ENCODE results near the gene PHEX. TPM values are rescaled to one million over a fixed set of nuclear protein-coding genes. Genes with fewer than 3 reads are reported as not detected.
"Not testable (repeated sequence)": the region's sequence is repeated elsewhere in the genome, so short reads cannot be mapped to it uniquely, and the experiment has no call there.

Gene PHEX
- total and polyA plus RNA-seq, 5 experiments from 2014 or later, result 0.18 to 0.19 TPM; not detected in 3

GRCh38 chrX:22248401-22248800 is 216.3 kb downstream of the PHEX start:
- ATAC-seq (no peak), DNase-seq (no peak)
- no peaks in the 10 kb centered on the region for H3K4me1 Mint-ChIP-seq
- no peak overlapping the region for H3K4me3 Mint-ChIP-seq
- no peak overlapping the region for H3K27ac Mint-ChIP-seq
- H3K27me3 Mint-ChIP-seq, result no peaks in the 10 kb centered on the region
- POLR2A ChIA-PET, result no interaction called here
- no peaks in the 10 kb centered on the region for H3K36me3 Mint-ChIP-seq
- peaks cover 0 to 6% (median 0%) of the 10 kb centered on the region in 9 donors for H3K9me3 Mint-ChIP-seq

GRCh38 chrX:22249371-22249770 is 217.2 kb downstream of the PHEX start:
- Mint-ChIP-seq H3K27me3 (no peaks in the 10 kb centered on the region), H3K4me1 (no peaks in the 10 kb centered on the region), H3K27ac (no peak overlapping the region), H3K9me3 (peaks cover 0 to 2% (median 0%) of the 10 kb centered on the region in 9 donors), H3K4me3 (no peak overlapping the region), H3K36me3 (no peaks in the 10 kb centered on the region)
- ATAC-seq (no peak), DNase-seq (no peak)
- POLR2A ChIA-PET, result no interaction called here

- ATAC-seq (no peak), DNase-seq (no peak)
- Mint-ChIP-seq H3K4me3 (no peak overlapping the region), H3K36me3 (no peaks in the 10 kb centered on the region), H3K9me3 (peaks cover 0 to 11% (median 2%) of the 10 kb centered on the region in 9 donors), H3K27ac (no peak overlapping the region), H3K27me3 (peaks cover 0 to 2% (median 0%) of the 10 kb centered on the region in 5 donors), H3K4me1 (no peaks in the 10 kb centered on the region)
- POLR2A ChIA-PET, result no interaction called here
Observed at GRCh38 chrX:22268706-22269105, 236.6 kb downstream of the PHEX start.

GRCh38 chrX:22272613-22273012 is 240.5 kb downstream of the PHEX start, which contains the start of gene CBLL2:
TSS of gene CBLL2 (plus strand) at chrX:22272913. CDS start at chrX:22272992, 79 bp downstream.
- Mint-ChIP-seq H3K27me3 (peaks cover 0 to 2% (median 0%) of the 10 kb centered on the region in 5 donors), H3K4me3 (no peak within 1 kb of the TSS), H3K36me3 (no peaks in the 10 kb centered on the region), H3K9me3 (peaks cover 0 to 14% (median 2%) of the 10 kb centered on the region in 9 donors), H3K4me1 (no peaks in the 10 kb centered on the region), H3K27ac (no peak within 1 kb of the TSS)
- POLR2A ChIA-PET, result no interaction called here
- DNase-seq (no peak), ATAC-seq (no peak)

- POLR2A ChIA-PET, result no interaction called here
- ATAC-seq (no peak), DNase-seq (no peak)
- H3K9me3 Mint-ChIP-seq, result peaks cover 0 to 14% (median 2%) of the 10 kb centered on the region in 9 donors
- H3K36me3 Mint-ChIP-seq, result no peaks in the 10 kb centered on the region
- no peak overlapping the region for H3K4me3 Mint-ChIP-seq
- H3K27me3 Mint-ChIP-seq, result peaks cover 0 to 2% (median 0%) of the 10 kb centered on the region in 5 donors
- no peaks in the 10 kb centered on the region for H3K4me1 Mint-ChIP-seq
- H3K27ac Mint-ChIP-seq, result no peak overlapping the region
Observed at GRCh38 chrX:22273714-22274317, 241.7 kb downstream of the PHEX start.

- Mint-ChIP-seq H3K9me3 (peaks cover 0 to 7% (median 0%) of the 10 kb centered on the region in 9 donors), H3K4me1 (no peaks in the 10 kb centered on the region), H3K4me3 (no peak overlapping the region), H3K36me3 (no peaks in the 10 kb centered on the region), H3K27me3 (peaks cover 0 to 3% (median 0%) of the 10 kb centered on the region in 5 donors), H3K27ac (no peak overlapping the region)
- POLR2A ChIA-PET, result no interaction called here
- no peak for DNase-seq
- ATAC-seq, result no peak
Observed at GRCh38 chrX:22276781-22277180, 244.7 kb downstream of the PHEX start.

- H3K4me3 Mint-ChIP-seq, result no peak overlapping the region
- H3K27me3 Mint-ChIP-seq, result peaks cover 0 to 11% (median 2%) of the 10 kb centered on the region in 5 donors
- ATAC-seq (no peak), DNase-seq (no peak)
- H3K9me3 Mint-ChIP-seq, result peaks cover 0 to 8% (median 0%) of the 10 kb centered on the region in 9 donors
- no peaks in the 10 kb centered on the region for H3K36me3 Mint-ChIP-seq
- H3K27ac Mint-ChIP-seq, result no peak overlapping the region
- POLR2A ChIA-PET, result no interaction called here
- H3K4me1 Mint-ChIP-seq, result no peaks in the 10 kb centered on the region
Observed at GRCh38 chrX:22278375-22278774, 246.2 kb downstream of the PHEX start.

GRCh38 chrX:22289209-22289608 is 257.1 kb downstream of the PHEX start:
- H3K27me3 Mint-ChIP-seq, result peaks cover 0 to 22% (median 3%) of the 10 kb centered on the region in 5 donors
- H3K4me3 Mint-ChIP-seq, H3K36me3 Mint-ChIP-seq, POLR2A ChIA-PET, H3K9me3 Mint-ChIP-seq, DNase-seq, ATAC-seq, H3K27ac Mint-ChIP-seq, H3K4me1 Mint-ChIP-seq: not testable (repeated sequence)

- H3K4me3 Mint-ChIP-seq, result no peak overlapping the region
- POLR2A ChIA-PET, result no interaction called here
- peaks cover 0 to 6% (median 1%) of the 10 kb centered on the region in 4 donors for H3K4me1 Mint-ChIP-seq
- peaks cover 0 to 3% (median 0%) of the 10 kb centered on the region in 9 donors for H3K9me3 Mint-ChIP-seq
- DNase-seq (no peak), ATAC-seq (no peak)
- no peaks in the 10 kb centered on the region for H3K36me3 Mint-ChIP-seq
- peaks cover 0 to 10% (median 2%) of the 10 kb centered on the region in 5 donors for H3K27me3 Mint-ChIP-seq
- no peak overlapping the region for H3K27ac Mint-ChIP-seq
Observed at GRCh38 chrX:22296871-22297270, 264.7 kb downstream of the PHEX start.

- POLR2A ChIA-PET, result no interaction called here
- peaks cover 0 to 3% (median 0%) of the 10 kb centered on the region in 9 donors for H3K9me3 Mint-ChIP-seq
- H3K36me3 Mint-ChIP-seq, result no peaks in the 10 kb centered on the region
- H3K27me3 Mint-ChIP-seq, result peaks cover 0 to 10% (median 0%) of the 10 kb centered on the region in 5 donors
- no peak overlapping the region for H3K4me3 Mint-ChIP-seq
- no peak for DNase-seq
- H3K27ac Mint-ChIP-seq, result no peak overlapping the region
- no peak for ATAC-seq
- peaks cover 0 to 6% (median 1%) of the 10 kb centered on the region in 4 donors for H3K4me1 Mint-ChIP-seq
Observed at GRCh38 chrX:22300130-22300529, 268.0 kb downstream of the PHEX start.

Other genes starting within 250 kb of the PHEX start
- 1 to 10 TPM; 6.4 to 7.7 TPM for gene MBTPS2, start 192.7 kb upstream of the PHEX start, total RNA-seq
- gene MBTPS2, start 192.7 kb upstream of the PHEX start, polyA plus RNA-seq, result 1 to 10 TPM; 2.8 to 4.6 (median 4.4) TPM
- gene YY2, start 176.3 kb upstream of the PHEX start, total RNA-seq, result 1 to 10 TPM; 2.1 TPM
- under 1 TPM; 0.36 to 0.62 (median 0.61) TPM for gene YY2, start 176.3 kb upstream of the PHEX start, polyA plus RNA-seq
- gene SMS, start 91.6 kb upstream of the PHEX start, total RNA-seq, result 10 to 100 TPM; 19.2 to 25.8 TPM
- 10 to 100 TPM; 32.7 to 39.5 (median 32.9) TPM for gene SMS, start 91.6 kb upstream of the PHEX start, polyA plus RNA-seq
- gene CBLL2, start 240.6 kb downstream of the PHEX start, total RNA-seq, result not detected
- not detected for gene CBLL2, start 240.6 kb downstream of the PHEX start, polyA plus RNA-seq